GM12878 (cell line): ENCODE data around the gene RHOC. TPM values are rescaled to one million over a fixed set of nuclear protein-coding genes. Genes with fewer than 3 reads are reported as not detected.

Experiments
- ATAC-seq: fragments of 200-7000 bp; cut with Tn5 transposase; 3 replicates; pipeline ENCODE4 v1.9.1; 2020; ENCODE audit warnings: mild to moderate bottlenecking, moderate library complexity
- BruUV-seq: library from RNA; stranded (reverse); fragments of 400-500 nt; replicated peaks from 2 replicates; lab custom pipeline; 2021; lab: Mats Ljungman, UMichigan
- CTCF ChIA-PET: fragments of 300-600 bp; sonication (Branson Sonifier 250); formaldehyde crosslinking; extraction: SDS; loops from one replicate; lab custom pipeline; 2021; ENCODE audit warnings: inconsistent platforms; lab: Yijun Ruan, JAX
- POLR2A ChIA-PET: fragments of 350-600 bp; formaldehyde crosslinking; extraction: SDS; loops from one replicate; lab custom pipeline; 2021; ENCODE audit warnings: inconsistent platforms; lab: Charles Lee
- RAD21 ChIA-PET: fragments of 300-600 bp; sonication (Branson Sonifier 250); formaldehyde crosslinking; loops from one replicate; lab custom pipeline; 2023; ENCODE audit warnings: antibody characterized with exemption; ENCODE audit not compliant: unreplicated experiment; lab: Charles Lee
- SMC1A ChIA-PET: fragments of 300-600 bp; sonication (Branson Sonifier 250); formaldehyde crosslinking; loops from one replicate; lab custom pipeline; 2023; ENCODE audit not compliant: unreplicated experiment, uncharacterized antibody; lab: Charles Lee
- DNase-seq: peaks from one replicate; pipeline ENCODE4 v3.0.0-alpha.2; 2011; ENCODE audit warnings: low read depth, low spot score
- FAIRE-seq: peaks from 3 replicates; lab custom pipeline; 2011; peaks lifted over from hg19 to GRCh38; lab: Jason Lieb, UNC
- H2AFZ ChIP-seq: 2 replicates; pipeline ENCODE4 v1.6.0; 2011; ENCODE audit warnings: low read depth, low read length, control low read depth; ENCODE audit not compliant: control insufficient read depth
- H3K27ac ChIP-seq: 2 replicates; pipeline ENCODE4 v1.5.1; 2011; ENCODE audit warnings: control low read depth; ENCODE audit not compliant: control insufficient read depth, insufficient read depth
- H3K27me3 ChIP-seq, 2 experiments: replicated peaks in 1 of 2; 2 replicates each; pipeline versions ENCODE4 v1.6.0 to v1.6.1; 2011; ENCODE audit warnings: low read length in 1 of 2; ENCODE audit not compliant: control insufficient read depth in 2 of 2, insufficient read depth in 2 of 2
- H3K36me3 ChIP-seq, 2 experiments: 2 replicates each; pipeline ENCODE4 v1.5.1; 2011; ENCODE audit warnings: low read length in 1 of 2; ENCODE audit not compliant: control insufficient read depth in 2 of 2, insufficient read depth in 2 of 2
- H3K4me1 ChIP-seq: 2 replicates; pipeline ENCODE4 v1.6.1; 2011; ENCODE audit warnings: mild to moderate bottlenecking, low read length, moderate library complexity, mixed read lengths; ENCODE audit not compliant: control insufficient read depth, insufficient read depth
- H3K4me2 ChIP-seq: 2 replicates; pipeline ENCODE4 v1.6.0; 2011; ENCODE audit warnings: control low read depth; ENCODE audit not compliant: control insufficient read depth, insufficient read depth
- H3K4me3 ChIP-seq: fragments of 200-600 bp; sonication (generic); 2 replicates; pipeline ENCODE4 v1.5.1; 2016
- H3K79me2 ChIP-seq: 2 replicates; pipeline ENCODE4 v1.6.0; 2011; ENCODE audit warnings: low read length; ENCODE audit not compliant: control insufficient read depth, insufficient read depth
- H3K9ac ChIP-seq: 2 replicates; pipeline ENCODE4 v1.8.0; 2011; ENCODE audit warnings: low read length, control low read depth, mixed read lengths; ENCODE audit not compliant: control insufficient read depth, insufficient read depth
- H3K9me3 ChIP-seq: replicated peaks from 3 replicates; pipeline ENCODE4 v1.5.1; 2011; ENCODE audit warnings: mild to moderate bottlenecking, low read length; ENCODE audit not compliant: control insufficient read depth, insufficient read depth
- H4K20me1 ChIP-seq: 2 replicates; pipeline ENCODE4 v1.6.0; 2011; ENCODE audit not compliant: control insufficient read depth, insufficient read depth
- CBX5 ChIP-seq: sonication (generic); IDR thresholded peaks from 2 replicates; pipeline ENCODE4 v1.6.1; 2016; ENCODE audit warnings: low read depth, moderate library complexity, mild to moderate bottlenecking, inconsistent platforms
- DPF2 ChIP-seq: fragments of 450-650 bp; IDR thresholded peaks from 2 replicates; pipeline ENCODE4 v1.6.1; 2017; ENCODE audit warnings: mild to moderate bottlenecking
- ETV6 ChIP-seq, 2 experiments: fragments of 450-650 bp in 1 of 2; IDR thresholded peaks in 1 of 2; conservative IDR thresholded peaks in 1 of 2; 2 replicates each; pipeline ENCODE4 v1.6.1; 2014; ENCODE audit warnings: antibody characterized with exemption in 1 of 2, borderline replicate concordance in 1 of 2, low read depth in 1 of 2, mild to moderate bottlenecking in 1 of 2, moderate library complexity in 1 of 2
- GABPA ChIP-seq: IDR thresholded peaks from 2 replicates; pipeline ENCODE4 v1.6.1; 2014; ENCODE audit warnings: antibody characterized with exemption, low read depth, mild to moderate bottlenecking, inconsistent platforms
- JUNB ChIP-seq: IDR thresholded peaks from 2 replicates; pipeline ENCODE4 v1.6.1; 2016; ENCODE audit warnings: antibody characterized with exemption, mild to moderate bottlenecking
- LARP7 ChIP-seq: fragments of 450-650 bp; IDR thresholded peaks from 2 replicates; pipeline ENCODE4 v1.6.1; 2017; ENCODE audit warnings: mild to moderate bottlenecking
- NFXL1 ChIP-seq: fragments of 450-650 bp; IDR thresholded peaks from 2 replicates; pipeline ENCODE4 v1.6.1; 2017; ENCODE audit warnings: antibody characterized with exemption, mild to moderate bottlenecking, borderline replicate concordance
- NFYB ChIP-seq: IDR thresholded peaks from 2 replicates; pipeline ENCODE4 v1.6.1; 2011; ENCODE audit warnings: low read depth, mild to moderate bottlenecking, low read length, improper control_type of control experiment, moderate library complexity; ENCODE audit not compliant: insufficient read depth
- NR2C2 ChIP-seq: IDR thresholded peaks from 2 replicates; pipeline ENCODE4 v1.6.1; 2011; ENCODE audit warnings: borderline replicate concordance, low read depth; ENCODE audit not compliant: control insufficient read depth, insufficient read length
- SIN3A ChIP-seq: IDR thresholded peaks from 2 replicates; pipeline ENCODE4 v1.6.1; 2012; ENCODE audit warnings: low read depth, low read length, improper control_type of control experiment
- SUPT20H ChIP-seq: IDR thresholded peaks from 2 replicates; pipeline ENCODE4 v1.6.1; 2011; ENCODE audit warnings: low read depth, mild to moderate bottlenecking, low read length, moderate library complexity, borderline replicate concordance; ENCODE audit not compliant: control insufficient read depth
- WGBS: methylation state at CpG from one replicate; pipeline ENCODE4 v1.1.6; 2016; ENCODE audit warnings: low lambda C conversion rate; ENCODE audit not compliant: insufficient replicate concordance, insufficient coverage; ENCODE audit errors: missing lambda C conversion rate; 5-methylcytosine and 5-hydroxymethylcytosine counted together
- in situ Hi-C: fragments of 300-500 bp; cut with MboI; formaldehyde crosslinking; loops from 9 replicates; pipeline ENCODE4 v1.14.3; 2018; ENCODE audit warnings: mixed read lengths
- intact Hi-C: fragments of 100-400 bp; cut with micrococcal nuclease; formaldehyde crosslinking; loops from one replicate; pipeline ENCODE4 v1.14.2; 2022; ENCODE audit not compliant: unreplicated experiment
- polyA plus RNA-seq, 11 experiments: library from polyadenylated mRNA; depleted of rRNA in 4 of 11; unstranded in 6 of 11; stranded (reverse) in 5 of 11; fragments of >200 nt; fragmentation: Nextera tagmentation in 4 of 11; fragmentation: Illumina TruSeq in 1 of 11; extraction: Ambion mirVana in 4 of 11; extraction: Trizol in 1 of 11; gene quantifications; 1 replicate in 1 of 11; 2 replicates in 10 of 11; pipeline versions ENCODE4 v1.2.1 to v1.2.3, GENCODE V29; 2011 to 2016; ENCODE audit warnings: inconsistent platforms in 2 of 11, missing spikeins in 2 of 11, low read depth in 1 of 11
- total RNA-seq, 4 experiments: library from RNA; depleted of rRNA in 3 of 4; stranded (reverse); fragments of >200 nt in 3 of 4; fragmentation: Illumina TruSeq in 1 of 4; extraction: Trizol in 1 of 4; gene quantifications; 2 replicates each; pipeline versions ENCODE4 v1.2.1 to v1.2.3, GENCODE V29; 2013 to 2021
- TF ChIP-seq, protein P1 (sequence below): fragments of 450-650 bp; IDR thresholded peaks from 2 replicates; pipeline ENCODE4 v1.6.1; 2017; ENCODE audit warnings: mild to moderate bottlenecking, low read depth, inconsistent platforms; ENCODE audit not compliant: poor library complexity, severe bottlenecking
- TF ChIP-seq, protein P2 (sequence below): IDR thresholded peaks from 2 replicates; pipeline ENCODE4 v1.6.1; 2012; ENCODE audit warnings: low read depth, low read length, improper control_type of control experiment
- TF ChIP-seq, protein P3 (sequence below): fragments of 450-650 bp; formaldehyde crosslinking; IDR thresholded peaks from 2 replicates; pipeline ENCODE4 v1.4.0; 2022; ENCODE audit warnings: mild to moderate bottlenecking, moderate library complexity
- TF ChIP-seq, protein P4 (sequence below): fragments of 450-650 bp; IDR thresholded peaks from 2 replicates; pipeline ENCODE4 v1.6.1; 2016; ENCODE audit warnings: mild to moderate bottlenecking

The RHOC gene
- total and polyA plus RNA-seq, 10 of the 15 experiments (the other 5 are each of a cell fraction or from before 2014, with no cell fraction given): 20.6 to 371 (median 158) TPM

DNA sequence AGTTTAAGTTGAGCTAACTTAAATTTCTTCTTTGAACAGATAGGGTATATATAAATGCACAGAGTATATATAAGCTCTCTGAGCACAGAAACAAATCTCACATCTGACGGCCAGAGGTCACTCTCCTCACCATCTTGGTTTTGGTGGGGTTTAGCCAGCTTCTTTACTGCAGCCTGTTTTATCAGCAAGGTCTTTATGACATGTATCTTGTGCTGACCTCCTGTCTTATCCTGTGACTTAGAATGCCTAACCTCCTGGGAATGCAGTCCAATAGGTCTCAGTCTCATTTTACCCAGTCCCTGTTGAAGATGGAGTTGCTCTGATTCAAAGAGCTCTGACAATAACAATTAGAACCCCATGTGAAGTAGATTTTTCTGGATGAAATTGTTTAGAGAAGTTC is 34.1 kb downstream of the RHOC start (continued):
- no peak for TF ChIP-seq ETV6 (conservative IDR thresholded peaks at IDR 0.05 in 1 of 2, IDR thresholded peaks at IDR 0.05 in 1 of 2; ENCODE audit: borderline replicate concordance in 1 of 2, low read depth in 1 of 2)
- TF ChIP-seq, protein P1, sequence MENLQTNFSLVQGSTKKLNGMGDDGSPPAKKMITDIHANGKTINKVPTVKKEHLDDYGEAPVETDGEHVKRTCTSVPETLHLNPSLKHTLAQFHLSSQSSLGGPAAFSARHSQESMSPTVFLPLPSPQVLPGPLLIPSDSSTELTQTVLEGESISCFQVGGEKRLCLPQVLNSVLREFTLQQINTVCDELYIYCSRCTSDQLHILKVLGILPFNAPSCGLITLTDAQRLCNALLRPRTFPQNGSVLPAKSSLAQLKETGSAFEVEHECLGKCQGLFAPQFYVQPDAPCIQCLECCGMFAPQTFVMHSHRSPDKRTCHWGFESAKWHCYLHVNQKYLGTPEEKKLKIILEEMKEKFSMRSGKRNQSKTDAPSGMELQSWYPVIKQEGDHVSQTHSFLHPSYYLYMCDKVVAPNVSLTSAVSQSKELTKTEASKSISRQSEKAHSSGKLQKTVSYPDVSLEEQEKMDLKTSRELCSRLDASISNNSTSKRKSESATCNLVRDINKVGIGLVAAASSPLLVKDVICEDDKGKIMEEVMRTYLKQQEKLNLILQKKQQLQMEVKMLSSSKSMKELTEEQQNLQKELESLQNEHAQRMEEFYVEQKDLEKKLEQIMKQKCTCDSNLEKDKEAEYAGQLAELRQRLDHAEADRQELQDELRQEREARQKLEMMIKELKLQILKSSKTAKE: no peak
- no peak for TF ChIP-seq SUPT20H

DNA sequence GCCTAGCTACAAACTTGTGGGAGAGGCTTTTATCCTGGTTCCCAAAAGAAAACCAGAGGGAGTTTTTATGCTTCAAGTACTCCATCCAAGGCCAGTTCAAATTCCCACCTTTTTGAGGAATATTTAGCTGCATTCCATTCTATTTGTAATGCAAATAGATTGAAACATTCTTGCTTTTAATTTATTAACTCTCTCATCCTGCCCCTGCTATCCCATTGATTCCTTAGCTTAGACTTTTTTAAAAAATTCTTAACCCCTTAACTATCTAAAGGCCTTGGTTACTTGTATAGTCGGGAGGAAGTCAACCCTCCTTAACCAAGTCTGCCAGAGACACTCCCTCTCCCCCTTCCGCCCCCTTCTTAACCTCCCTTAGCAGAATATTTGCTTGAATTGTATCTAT is 34.9 kb downstream of the RHOC start:
- ChIA-PET SMC1A (interaction anchor here (0.9 to 3.3 kb wide), 11 partner anchors 8 to 281 kb away, joined by 3 to 16 read pairs (median 5); no protein-coding TSS in a partner anchor), RAD21 (interaction anchor here (1.1 to 4.8 kb wide), 5 partner anchors 14 to 170 kb away, joined by 3 to 42 read pairs (median 7); no protein-coding TSS in a partner anchor), POLR2A (interaction anchor here (0.6 to 1.1 kb wide), 4 partner anchors 11 to 46 kb away, joined by 3 to 5 read pairs (median 4); no protein-coding TSS in a partner anchor), CTCF (interaction anchor here (0.6 to 6.2 kb wide), 10 partner anchors 7 to 281 kb away, joined by 3 to 33 read pairs (median 5); partner anchors contain the start of gene RHOC)
- no TSS peak for BruUV-seq
- FAIRE-seq (no peak), DNase-seq (no peak), ATAC-seq (no peak)
- 89% methylated on average over 2 of the region's 2 CpGs for WGBS
- in situ Hi-C loops (no loop called here), intact Hi-C loops (no loop called here)
- H3K27me3 ChIP-seq: no peaks in the 10 kb centered on the region
- H3K27ac ChIP-seq: no peak overlapping the region
- peaks cover 16% of the 10 kb centered on the region for H3K79me2 ChIP-seq
- peaks cover 9% of the 10 kb centered on the region for H3K4me1 ChIP-seq
- no peak overlapping the region for H3K4me3 ChIP-seq
- no peaks in the 10 kb centered on the region for H3K9me3 ChIP-seq
- H2AFZ ChIP-seq: no peak overlapping the region
- peaks cover 0 to 13% of the 10 kb centered on the region in 2 experiments; a peak in 1 of 4 replicates for H3K36me3 ChIP-seq
- H3K9ac ChIP-seq: no peak overlapping the region
- no peaks in the 10 kb centered on the region for H4K20me1 ChIP-seq
- H3K4me2 ChIP-seq: no peak overlapping the region
- no peak for TF ChIP-seq JUNB
- TF ChIP-seq NR2C2: no peak
- TF ChIP-seq, protein P2, sequence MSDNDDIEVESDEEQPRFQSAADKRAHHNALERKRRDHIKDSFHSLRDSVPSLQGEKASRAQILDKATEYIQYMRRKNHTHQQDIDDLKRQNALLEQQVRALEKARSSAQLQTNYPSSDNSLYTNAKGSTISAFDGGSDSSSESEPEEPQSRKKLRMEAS: no peak
- no peak for TF ChIP-seq NFXL1
- no peak for TF ChIP-seq SIN3A
- no peak for TF ChIP-seq LARP7
- TF ChIP-seq, protein P3, sequence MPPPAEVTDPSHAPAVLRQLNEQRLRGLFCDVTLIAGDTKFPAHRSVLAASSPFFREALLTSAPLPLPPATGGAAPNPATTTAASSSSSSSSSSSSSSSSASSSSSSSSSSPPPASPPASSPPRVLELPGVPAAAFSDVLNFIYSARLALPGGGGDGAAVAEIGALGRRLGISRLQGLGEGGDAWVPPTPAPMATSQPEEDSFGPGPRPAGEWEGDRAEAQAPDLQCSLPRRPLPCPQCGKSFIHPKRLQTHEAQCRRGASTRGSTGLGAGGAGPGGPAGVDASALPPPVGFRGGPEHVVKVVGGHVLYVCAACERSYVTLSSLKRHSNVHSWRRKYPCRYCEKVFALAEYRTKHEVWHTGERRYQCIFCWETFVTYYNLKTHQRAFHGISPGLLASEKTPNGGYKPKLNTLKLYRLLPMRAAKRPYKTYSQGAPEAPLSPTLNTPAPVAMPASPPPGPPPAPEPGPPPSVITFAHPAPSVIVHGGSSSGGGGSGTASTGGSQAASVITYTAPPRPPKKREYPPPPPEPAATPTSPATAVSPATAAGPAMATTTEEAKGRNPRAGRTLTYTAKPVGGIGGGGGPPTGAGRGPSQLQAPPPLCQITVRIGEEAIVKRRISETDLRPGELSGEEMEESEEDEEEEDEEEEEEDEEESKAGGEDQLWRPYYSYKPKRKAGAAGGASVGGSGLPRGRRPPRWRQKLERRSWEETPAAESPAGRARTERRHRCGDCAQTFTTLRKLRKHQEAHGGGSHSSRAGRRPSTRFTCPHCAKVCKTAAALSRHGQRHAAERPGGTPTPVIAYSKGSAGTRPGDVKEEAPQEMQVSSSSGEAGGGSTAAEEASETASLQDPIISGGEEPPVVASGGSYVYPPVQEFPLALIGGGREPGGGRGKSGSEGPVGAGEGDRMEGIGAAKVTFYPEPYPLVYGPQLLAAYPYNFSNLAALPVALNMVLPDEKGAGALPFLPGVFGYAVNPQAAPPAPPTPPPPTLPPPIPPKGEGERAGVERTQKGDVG (CRISPR knock-in tag): no peak
- TF ChIP-seq NFYB: no peak
- TF ChIP-seq, protein P4, sequence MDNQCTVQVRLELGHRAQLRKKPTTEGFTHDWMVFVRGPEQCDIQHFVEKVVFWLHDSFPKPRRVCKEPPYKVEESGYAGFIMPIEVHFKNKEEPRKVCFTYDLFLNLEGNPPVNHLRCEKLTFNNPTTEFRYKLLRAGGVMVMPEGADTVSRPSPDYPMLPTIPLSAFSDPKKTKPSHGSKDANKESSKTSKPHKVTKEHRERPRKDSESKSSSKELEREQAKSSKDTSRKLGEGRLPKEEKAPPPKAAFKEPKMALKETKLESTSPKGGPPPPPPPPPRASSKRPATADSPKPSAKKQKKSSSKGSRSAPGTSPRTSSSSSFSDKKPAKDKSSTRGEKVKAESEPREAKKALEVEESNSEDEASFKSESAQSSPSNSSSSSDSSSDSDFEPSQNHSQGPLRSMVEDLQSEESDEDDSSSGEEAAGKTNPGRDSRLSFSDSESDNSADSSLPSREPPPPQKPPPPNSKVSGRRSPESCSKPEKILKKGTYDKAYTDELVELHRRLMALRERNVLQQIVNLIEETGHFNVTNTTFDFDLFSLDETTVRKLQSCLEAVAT: no peak
- no peak for TF ChIP-seq GABPA
- no peak for TF ChIP-seq DPF2
- no peak for TF ChIP-seq CBX5
